ENCODE measurements around the gene C5orf63. TPM values are rescaled to one million over a fixed set of nuclear protein-coding genes. Genes with fewer than 3 reads are reported as not detected.

C5orf63 gene
- total and polyA plus RNA-seq, 2 donors (not counting 3 experiments of a cell fraction or from before 2014, with no cell fraction given), result 1.4 to 5.3 TPM

DNA sequence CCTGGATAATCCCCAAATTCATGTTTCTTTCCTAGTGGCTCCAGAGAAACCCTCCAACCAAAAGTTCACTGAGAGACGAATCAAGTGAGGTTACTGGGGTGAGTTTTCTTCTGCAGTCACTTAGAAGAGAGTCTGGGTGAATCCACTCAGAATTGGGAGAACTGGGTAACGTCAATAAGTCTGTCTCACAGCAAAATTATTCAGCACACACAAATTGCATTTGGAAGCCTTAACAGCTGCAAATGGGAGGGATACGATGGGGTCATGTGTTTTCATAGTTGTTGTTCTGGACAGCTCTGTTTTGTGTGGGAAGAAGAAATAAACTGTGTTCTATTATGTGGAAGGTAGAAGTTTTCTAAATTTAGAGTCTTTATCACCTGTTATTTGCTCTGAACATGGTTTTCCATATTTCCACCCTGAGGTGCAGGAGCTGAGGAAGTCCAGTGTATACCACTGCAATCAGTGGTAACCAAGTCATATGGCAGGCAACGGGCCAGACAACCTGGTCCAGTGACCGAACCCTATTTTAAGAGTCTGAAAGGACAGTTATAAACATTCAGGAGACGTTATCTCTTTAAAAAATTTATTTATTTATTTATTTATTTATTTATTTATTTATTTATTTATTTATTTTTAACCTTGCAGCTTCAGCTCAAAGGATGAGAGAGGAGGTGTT is 64.9 kb downstream of the C5orf63 start:
- no peak for FAIRE-seq
- CTCF ChIA-PET, result interaction anchor here (1.3 kb wide), 1 partner anchor 38 kb away, joined by 3 read pairs; no protein-coding TSS in a partner anchor
- TF ChIP-seq FOS (IDR thresholded peaks at IDR 0.05; ENCODE audit: borderline replicate concordance, insufficient read depth, low read length) (no peak), POLR2A (IDR thresholded peaks at IDR 0.05; ENCODE audit: low read depth, low read length) (no peak), MYC (IDR thresholded peaks at IDR 0.05; ENCODE audit: low read depth, low read length) (no peak), GATA2 (IDR thresholded peaks at IDR 0.05; ENCODE audit: insufficient read depth, insufficient read length, low read depth, low read length) (no peak), JUN (IDR thresholded peaks at IDR 0.05; ENCODE audit: borderline replicate concordance, insufficient read depth, insufficient read length, low read depth) (no peak), EZH2 (IDR thresholded peaks at IDR 0.05; ENCODE audit: borderline replicate concordance, low read depth, low read length, severe bottlenecking) (no peak), POLR2AphosphoS5 (IDR thresholded peaks at IDR 0.05; ENCODE audit: insufficient read depth, low read depth, low read length) (no peak)
- TF ChIP-seq, protein P1, sequence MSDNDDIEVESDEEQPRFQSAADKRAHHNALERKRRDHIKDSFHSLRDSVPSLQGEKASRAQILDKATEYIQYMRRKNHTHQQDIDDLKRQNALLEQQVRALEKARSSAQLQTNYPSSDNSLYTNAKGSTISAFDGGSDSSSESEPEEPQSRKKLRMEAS (IDR thresholded peaks at IDR 0.05; ENCODE audit: insufficient read depth, insufficient read length), result no peak
- TF ChIP-seq, protein P2, sequence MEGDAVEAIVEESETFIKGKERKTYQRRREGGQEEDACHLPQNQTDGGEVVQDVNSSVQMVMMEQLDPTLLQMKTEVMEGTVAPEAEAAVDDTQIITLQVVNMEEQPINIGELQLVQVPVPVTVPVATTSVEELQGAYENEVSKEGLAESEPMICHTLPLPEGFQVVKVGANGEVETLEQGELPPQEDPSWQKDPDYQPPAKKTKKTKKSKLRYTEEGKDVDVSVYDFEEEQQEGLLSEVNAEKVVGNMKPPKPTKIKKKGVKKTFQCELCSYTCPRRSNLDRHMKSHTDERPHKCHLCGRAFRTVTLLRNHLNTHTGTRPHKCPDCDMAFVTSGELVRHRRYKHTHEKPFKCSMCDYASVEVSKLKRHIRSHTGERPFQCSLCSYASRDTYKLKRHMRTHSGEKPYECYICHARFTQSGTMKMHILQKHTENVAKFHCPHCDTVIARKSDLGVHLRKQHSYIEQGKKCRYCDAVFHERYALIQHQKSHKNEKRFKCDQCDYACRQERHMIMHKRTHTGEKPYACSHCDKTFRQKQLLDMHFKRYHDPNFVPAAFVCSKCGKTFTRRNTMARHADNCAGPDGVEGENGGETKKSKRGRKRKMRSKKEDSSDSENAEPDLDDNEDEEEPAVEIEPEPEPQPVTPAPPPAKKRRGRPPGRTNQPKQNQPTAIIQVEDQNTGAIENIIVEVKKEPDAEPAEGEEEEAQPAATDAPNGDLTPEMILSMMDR (IDR thresholded peaks at IDR 0.05; ENCODE audit: extremely low read depth in 1 of 2, insufficient read depth in 1 of 2, low read depth in 1 of 2, low read length in 2 of 2), result no peak
- Histone ChIP-seq H3K27ac (ENCODE audit: insufficient read depth, low read depth, low read length) (no peak overlapping the region), H4K20me1 (replicated peaks; ENCODE audit: control insufficient read depth, extremely low read depth, insufficient read depth, low read length) (no peaks in the 10 kb centered on the region), H3K9ac (replicated peaks; ENCODE audit: extremely low read depth, insufficient read depth, low read length) (no peak overlapping the region), H3K9me1 (replicated peaks; ENCODE audit: control insufficient read depth, extremely low read depth, insufficient read depth, low read length) (no peaks in the 10 kb centered on the region), H3K9me3 (replicated peaks; ENCODE audit: control insufficient read depth, insufficient read depth, low read length) (no peaks in the 10 kb centered on the region), H3K4me2 (ENCODE audit: insufficient read depth, low read length) (no peak overlapping the region), H3K4me1 (ENCODE audit: control insufficient read depth, extremely low read depth, insufficient read depth, low read length) (peaks cover 20% of the 10 kb centered on the region), H2AFZ (ENCODE audit: low read depth, low read length) (no peak overlapping the region), H3K27me3 (ENCODE audit: control insufficient read depth in 2 of 2, insufficient read depth in 2 of 2, low read length in 2 of 2) (no peaks in the 10 kb centered on the region), H3K36me3 (ENCODE audit: control insufficient read depth in 2 of 2, extremely low read depth in 1 of 2, insufficient read depth in 2 of 2, low read length in 2 of 2) (no peaks in the 10 kb centered on the region), H3K79me2 (ENCODE audit: control insufficient read depth, insufficient read depth, low read length) (peaks cover 79% of the 10 kb centered on the region), H3K4me3 (replicated peaks in 1 of 3; ENCODE audit: insufficient read depth in 1 of 3, low read depth in 1 of 3, low read length in 3 of 3) (no peak overlapping the region)
- DNase-seq (ENCODE audit: low read depth, low spot score), result no peak
- BruUV-seq (replicated peaks), result no TSS peak
- intact Hi-C loops (cut with micrococcal nuclease), result no loop called here
- dilution Hi-C loops (cut with MboI; ENCODE audit: extremely low pct_ligation_motif_present, low sequenced_read_pairs), result no loop called here
- POLR2A ChIA-PET, result no interaction called here
